IPS-11a (cell line): ENCODE results near the gene UQCR10.

Experiments used
- H3K4me3 ChIP-seq: one replicate; pipeline ENCODE4 v1.5.1; 2013; ENCODE audit warnings: low read depth, low read length, control low read depth

Gene UQCR10

DNA sequence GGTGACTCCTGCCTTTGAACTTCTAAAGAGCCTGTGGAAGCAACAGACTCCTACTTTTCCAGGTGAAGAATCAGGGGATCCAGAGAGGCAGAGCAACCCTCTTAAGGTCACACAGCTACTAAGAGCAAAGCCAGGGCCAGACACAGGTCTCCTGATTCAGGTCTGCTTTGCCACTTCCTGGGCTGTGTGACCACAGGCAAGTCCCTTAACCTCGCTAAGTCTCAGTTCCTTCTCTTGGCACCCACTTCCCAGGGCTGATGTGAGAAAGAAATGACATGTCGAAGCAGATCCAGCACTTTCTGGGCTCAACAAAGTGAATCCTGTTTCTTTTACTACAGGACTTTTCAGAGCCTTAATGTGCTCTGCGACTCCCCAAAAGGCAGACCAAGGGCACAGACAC lies 30.2 kb downstream of the UQCR10 start:
- H3K4me3 ChIP-seq = no peak overlapping the region

DNA sequence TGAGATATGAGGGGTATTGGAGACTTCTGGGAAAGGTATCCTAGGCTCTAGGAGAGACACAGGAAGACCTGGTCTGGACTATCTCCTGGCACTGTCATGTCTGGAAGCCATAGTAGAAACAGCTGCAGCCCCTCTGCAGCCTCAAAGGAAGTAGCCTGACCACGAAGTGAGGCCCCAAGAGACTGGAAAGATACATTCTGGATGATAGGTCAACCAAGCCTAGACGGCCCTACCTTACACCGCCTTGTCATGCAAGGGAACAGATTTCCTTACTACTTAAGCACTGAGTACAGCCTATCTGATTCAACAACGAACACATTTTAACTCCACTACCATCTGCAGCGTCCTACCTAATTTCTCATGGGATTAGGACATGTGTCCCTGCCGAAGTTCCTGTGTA lies 31.1 kb downstream of the UQCR10 start:
- no peak overlapping the region for H3K4me3 ChIP-seq

DNA sequence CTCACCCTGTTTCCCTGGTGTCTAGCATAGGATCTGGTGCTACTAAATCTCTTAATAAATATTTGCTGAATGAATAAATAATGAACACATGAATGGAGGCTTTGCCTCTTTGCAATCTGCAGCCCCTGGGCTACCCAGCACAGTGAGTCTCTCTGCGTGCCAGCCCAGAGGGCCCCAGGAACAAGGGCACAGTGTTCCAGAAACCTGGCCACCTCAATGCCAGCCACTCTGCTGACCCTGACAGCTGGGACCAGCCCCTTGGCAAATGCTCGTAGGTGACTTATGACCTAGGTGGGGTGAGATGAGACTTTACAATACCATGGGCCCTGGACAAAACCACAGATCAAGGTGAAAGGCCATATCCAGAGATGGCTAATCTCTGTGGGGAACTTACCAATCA lies 31.6 kb downstream of the UQCR10 start:
- H3K4me3 ChIP-seq = no peak overlapping the region

DNA sequence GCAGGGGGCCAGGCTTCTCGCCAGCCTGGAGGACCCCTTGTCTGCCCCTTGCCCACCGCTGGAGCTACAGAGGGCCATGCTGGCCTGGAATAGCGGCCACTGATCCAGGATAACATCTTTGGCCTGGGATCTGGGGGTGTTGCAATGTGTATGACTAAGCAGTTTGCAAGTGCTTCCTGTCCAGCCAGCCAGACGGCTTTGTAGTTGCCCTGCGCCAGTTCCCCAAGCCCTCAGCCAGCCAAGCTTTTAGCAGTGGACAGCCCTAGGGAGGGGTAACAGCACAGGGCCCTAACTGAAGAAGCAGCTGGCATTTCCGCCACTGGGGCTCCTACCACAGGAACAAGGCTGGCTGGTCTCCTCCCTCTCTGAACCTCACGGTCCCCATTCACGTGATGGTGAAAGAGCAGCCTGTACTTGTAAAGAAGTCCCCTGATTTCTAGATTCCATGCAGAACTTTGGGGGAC lies 32.1 kb downstream of the UQCR10 start:
- H3K4me3 ChIP-seq = no peak overlapping the region

DNA sequence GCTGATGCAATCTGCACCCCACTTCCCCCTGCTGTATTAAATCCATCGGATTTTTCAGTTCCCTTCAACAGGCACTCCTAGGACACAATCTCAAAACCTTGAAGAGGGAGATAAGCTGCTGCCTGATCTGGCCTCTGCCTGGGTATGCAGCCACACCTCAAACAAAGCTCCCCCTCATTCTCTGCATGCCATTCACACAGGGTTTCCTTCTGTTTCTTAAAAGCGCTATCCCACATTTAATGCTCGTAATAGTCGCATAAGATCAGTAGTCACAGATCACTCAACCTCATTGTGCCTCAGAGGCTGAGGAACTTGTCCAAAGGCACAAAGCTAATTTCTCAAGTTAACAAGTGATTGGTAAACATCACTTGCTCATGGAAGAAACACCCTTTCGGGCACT lies 34.0 kb downstream of the UQCR10 start:
- no peak overlapping the region for H3K4me3 ChIP-seq

DNA sequence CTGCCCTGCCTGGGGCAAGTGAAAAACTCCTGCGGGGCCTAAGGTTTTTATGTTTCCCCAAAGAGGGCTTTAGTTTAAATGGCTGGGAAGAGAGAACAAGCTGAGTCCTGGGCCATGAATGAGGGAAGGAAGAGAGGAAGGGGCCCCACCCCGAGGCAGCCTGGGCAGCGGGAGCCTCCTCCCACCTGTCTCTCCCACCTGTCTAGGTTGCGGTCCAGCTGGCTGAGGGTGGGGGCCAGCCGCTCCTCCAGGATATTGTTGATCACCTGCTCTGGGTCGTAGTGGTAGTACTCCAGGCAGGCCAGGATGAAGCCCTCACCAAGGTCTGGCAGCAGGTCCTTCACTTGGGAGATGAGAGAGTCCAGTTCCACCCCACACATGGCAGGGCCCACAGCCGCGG lies 34.6 kb downstream of the UQCR10 start:
- H3K4me3 ChIP-seq = no peak overlapping the region

DNA sequence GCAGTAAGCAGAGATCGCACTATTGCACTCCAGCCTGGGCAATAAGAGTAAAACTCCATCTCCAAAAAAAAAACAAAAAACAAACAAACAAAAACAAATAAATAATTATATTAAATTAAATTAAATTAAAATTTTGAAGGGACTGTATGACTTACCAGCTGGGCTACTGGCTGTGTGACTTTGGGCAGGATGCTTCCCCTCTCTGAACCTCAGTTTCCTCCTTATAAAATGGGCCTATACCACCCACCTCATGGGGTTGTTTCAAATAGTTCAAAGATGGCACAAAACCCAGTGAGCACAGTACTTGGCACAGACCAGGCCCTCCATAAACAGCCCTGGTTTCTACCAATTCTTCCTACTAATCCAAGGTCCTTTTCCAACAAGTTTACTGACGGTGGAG lies 36.0 kb downstream of the UQCR10 start:
- no peak overlapping the region for H3K4me3 ChIP-seq

DNA sequence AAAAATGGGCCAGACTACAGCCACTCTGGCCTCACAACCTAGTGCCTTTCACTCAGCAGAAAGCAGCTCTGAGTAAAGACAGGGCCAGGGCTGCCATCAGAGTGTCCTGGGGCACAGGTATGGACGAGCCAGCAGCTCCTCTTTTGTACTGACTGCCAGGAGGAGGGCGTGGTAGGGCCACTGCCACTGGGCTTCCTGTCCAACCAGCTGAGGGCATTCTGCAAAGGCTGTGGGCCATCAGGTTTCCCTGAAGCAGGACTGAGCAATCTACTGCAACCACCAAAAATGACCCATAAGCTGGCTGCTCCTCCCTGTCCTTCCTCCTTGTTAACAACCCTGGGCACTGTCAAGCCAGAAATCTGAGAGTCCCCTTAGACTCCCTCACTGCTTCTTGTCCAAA lies 37.8 kb downstream of the UQCR10 start:
- H3K4me3 ChIP-seq = no peak overlapping the region

DNA sequence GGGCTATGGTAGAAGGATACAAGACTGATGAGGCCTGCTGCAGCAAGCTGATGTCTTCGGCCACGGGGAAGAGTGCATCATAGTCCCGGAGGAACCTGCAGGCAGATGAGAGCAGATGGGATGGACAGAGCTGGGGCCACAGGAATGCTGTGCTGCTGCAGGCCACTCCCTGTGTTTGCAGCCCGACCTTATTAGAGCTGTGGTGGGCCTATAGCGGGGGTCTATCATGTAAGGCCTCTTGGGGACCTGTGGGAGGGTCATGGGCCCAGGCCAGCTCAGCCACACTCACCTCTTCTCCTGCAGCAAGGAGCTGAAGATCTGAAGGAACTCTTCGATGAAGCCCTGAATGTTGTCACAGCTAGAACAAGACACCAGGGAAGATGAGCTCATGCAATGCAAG lies 39.0 kb downstream of the UQCR10 start:
- H3K4me3 ChIP-seq = no peak overlapping the region

DNA sequence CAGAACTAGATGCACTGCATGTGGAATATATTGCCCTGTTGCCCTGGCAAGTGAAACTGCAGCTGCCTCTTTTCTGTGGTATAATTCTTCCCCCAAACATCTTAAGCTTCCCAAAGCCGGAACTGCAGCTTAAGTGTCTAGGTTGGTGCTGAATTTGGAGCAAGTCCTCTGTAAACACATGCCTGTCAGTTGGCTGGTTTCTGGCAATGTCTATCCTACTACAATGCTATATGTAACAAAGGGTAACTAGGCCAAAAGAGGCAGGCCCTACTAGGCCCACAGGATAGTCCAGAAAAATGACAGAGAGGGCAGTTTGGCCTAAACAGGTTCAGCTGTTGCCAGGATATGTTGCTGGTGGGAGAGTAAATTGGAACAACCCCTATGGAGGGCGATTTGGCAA lies 43.0 kb downstream of the UQCR10 start:
- no peak overlapping the region for H3K4me3 ChIP-seq

DNA sequence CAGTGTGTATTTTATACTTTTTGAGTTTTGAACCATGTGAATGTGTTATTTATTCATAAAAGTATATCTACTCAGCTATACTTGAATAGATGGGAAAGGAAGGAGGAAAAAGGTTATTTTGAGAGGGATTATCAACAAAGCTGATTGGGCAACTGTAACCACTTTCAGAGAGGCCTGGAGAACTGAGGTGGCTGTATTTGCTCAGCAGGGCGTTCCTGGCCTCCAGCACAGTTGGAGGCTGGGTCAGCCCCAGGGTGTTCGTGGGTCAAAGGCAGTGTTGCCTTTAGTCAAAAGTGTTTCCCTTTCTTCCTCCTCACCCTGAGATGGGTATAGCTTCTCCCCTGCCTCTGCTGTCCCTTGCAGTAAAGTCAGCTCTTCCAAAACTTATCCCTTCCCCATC lies 44.2 kb downstream of the UQCR10 start:
- no peak overlapping the region for H3K4me3 ChIP-seq

DNA sequence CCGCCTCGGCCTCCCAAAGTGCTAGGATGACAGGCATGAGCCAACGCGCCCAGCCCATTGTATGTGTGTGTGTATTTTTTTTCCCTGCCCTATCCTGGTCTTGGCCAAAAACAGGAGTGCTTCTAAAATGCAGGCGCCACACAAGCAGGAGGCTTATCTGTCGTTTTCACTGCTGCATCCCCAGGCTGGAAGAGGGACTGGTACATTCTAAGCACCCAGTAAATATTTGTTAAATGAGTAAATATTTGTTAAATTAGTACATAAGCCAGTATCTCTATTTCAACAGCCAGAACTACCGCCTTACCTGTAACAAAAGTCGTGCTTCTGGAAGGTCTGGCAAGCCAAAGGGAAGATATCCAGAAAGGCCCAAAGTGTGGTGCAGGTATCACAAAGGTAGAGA lies 46.0 kb downstream of the UQCR10 start:
- no peak overlapping the region for H3K4me3 ChIP-seq

DNA sequence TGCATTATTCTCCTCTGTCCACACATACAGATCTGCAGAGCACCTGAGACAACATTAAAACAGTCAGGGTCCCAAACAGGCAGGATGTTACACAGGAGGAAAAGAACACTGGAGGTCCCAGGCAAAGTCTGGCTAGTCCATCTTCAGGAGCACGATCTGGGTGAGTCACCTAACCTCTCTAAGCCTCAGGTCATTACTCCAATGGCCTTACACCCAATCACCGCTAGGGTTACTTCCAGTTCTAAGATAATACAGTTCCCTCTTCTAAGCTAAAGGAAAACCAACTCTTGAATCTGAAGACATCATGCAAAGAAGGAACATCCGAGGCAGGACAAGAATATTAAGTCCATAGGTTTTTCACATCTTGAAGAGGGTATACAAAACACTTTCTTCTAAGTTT lies 46.4 kb downstream of the UQCR10 start:
- H3K4me3 ChIP-seq = no peak overlapping the region

DNA sequence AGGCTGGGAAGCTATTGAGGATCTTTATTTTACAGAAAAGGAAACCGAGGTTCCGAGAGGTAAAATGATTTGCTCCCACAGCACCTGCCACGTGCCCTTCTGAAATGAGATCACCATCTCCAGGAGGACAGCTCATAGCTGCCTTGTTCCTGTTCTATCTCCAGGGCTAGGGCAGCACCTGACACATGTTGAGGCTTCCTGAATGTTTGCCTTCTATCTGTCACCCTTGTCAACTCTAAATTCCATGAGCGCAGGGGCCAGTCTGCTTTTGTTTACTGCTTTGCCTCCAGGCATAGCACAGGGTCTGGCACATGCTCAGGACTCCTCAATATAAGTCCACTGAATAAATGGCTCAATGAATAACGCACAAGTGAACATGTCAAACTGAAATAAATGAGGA lies 46.8 kb downstream of the UQCR10 start:
- no peak overlapping the region for H3K4me3 ChIP-seq

DNA sequence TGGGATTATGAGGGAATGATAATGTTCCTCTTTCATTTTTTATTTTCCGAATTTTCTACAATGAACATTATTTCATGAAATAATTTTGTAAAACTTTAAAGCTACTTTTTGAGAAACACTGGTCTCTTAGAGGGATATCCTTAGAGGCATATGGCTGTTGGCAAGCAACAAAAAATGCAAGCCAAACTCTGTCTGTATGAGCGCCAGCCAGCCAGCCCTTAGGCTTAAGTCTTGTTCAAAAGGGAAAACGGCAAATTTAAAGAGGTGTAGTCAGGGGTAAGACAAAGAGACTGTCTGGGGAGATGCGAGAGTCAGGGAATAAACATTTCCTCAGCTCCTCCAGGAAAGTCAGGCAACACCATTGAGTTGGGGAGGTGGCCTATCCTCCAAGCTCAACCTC lies 48.4 kb downstream of the UQCR10 start:
- no peak overlapping the region for H3K4me3 ChIP-seq

DNA sequence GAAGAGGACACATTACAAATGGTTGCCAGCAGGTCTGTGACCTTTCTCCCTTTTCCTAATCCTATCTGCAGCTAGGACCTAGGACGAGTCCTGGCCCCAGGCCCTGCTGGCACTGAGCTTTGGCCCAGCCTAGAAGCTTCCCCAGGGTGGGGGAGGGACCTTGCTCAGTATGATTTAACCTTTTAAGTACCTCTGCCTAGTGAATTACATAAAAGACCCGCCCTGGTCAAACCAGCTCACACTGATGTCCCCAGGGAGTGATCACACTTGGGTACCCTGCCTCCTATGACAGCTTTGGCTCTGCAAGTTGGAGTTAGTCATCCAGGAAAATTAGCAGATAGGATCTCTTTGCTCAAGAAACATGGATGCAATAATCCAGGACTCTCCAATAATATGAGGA lies 49.0 kb downstream of the UQCR10 start:
- H3K4me3 ChIP-seq = no peak overlapping the region

DNA sequence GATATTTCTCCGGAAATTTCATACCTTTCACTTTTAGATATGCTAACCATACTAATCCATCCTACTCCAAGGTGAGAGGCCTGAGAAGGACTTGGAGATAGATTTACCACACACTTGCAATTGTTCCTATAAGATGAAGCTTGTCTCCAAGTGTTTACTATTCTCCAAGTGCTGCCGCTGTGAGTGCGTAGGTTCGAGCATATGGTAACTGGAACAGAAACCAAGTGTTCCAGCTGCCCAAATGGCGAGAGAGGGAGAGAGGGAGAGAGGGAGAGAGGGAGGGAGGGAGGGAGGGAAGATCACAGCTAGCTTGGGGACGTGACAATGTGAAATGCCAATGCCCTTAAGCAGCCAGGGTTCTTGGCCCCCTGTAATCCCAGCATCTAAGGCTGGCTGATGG lies 49.4 kb downstream of the UQCR10 start:
- H3K4me3 ChIP-seq = no peak overlapping the region

DNA sequence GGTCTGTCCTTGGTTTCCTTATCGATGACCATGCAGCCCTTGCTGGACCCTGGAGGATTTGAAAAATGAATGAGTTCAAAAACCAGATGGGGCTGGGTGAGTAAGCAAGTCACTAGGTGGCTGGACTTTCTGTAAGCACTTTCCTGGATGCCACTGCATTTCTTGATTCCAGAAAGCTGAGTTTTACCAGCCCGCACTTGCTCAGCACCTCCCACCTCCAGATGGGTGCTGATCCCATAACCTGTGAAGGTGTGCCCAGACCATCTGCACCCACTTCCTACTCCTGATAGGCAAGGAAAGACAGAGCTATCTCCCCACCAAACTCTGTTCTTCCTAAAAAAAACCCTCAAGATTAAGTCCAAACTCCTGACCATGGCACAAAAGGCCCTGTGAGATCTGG lies 49.8 kb downstream of the UQCR10 start:
- H3K4me3 ChIP-seq = no peak overlapping the region

DNA sequence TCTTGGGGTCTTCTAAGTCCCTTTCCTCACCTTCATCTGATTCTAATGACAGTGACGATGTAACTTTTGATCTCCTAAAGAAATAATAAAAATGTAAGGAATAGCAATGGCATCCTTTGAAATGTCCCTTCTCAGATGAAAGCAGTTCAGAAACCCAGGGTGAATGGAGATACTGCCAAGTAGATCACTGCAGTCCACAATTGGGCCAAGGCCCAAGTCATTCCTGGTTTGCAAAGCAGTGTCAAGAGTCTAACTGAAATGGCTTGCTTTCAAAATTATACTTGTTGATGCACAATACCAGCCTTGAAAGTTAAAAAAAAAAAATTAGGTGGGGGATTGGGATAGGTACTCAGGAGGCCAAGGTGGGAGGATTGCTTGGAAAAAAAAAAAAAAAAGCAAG lies 50.6 kb downstream of the UQCR10 start:
- no peak overlapping the region for H3K4me3 ChIP-seq

DNA sequence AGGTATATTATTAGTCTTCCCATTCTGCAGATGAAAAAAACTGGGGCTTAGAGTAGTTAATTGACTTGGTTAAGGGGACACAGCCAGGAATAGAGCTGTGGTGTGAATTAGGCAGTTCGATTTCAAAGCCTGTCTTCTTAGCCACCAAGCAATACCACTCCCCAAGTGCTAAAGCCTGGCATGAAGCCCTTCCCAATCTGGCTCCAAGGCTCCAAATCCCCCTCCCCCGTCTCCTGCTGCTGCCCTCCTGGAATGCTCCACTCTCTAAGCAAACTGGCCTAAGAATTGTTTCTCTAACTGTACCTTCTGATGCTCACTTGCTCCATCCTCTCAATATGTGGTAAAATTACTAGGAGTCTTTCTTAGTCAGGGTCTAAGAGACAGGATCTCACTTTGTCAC lies 52.3 kb downstream of the UQCR10 start:
- H3K4me3 ChIP-seq = no peak overlapping the region
